Retinal pigment epithelial cell (primary cell): ENCODE data around the gene ASAP3.

Experiments
- DNase-seq: peaks from one replicate; pipeline ENCODE4 v3.0.0-alpha.2; 2010; ENCODE audit warnings: low read depth
- H3K4me3 ChIP-seq: 2 replicates; pipeline ENCODE4 v1.5.1; 2011; ENCODE audit warnings: mild to moderate bottlenecking, low read length, control low read depth, moderate library complexity
- CTCF ChIP-seq: conservative IDR thresholded peaks from 2 replicates; pipeline ENCODE4 v1.5.1; 2011; ENCODE audit warnings: low read depth, low read length, control low read depth, inconsistent platforms

ASAP3 gene

DNA sequence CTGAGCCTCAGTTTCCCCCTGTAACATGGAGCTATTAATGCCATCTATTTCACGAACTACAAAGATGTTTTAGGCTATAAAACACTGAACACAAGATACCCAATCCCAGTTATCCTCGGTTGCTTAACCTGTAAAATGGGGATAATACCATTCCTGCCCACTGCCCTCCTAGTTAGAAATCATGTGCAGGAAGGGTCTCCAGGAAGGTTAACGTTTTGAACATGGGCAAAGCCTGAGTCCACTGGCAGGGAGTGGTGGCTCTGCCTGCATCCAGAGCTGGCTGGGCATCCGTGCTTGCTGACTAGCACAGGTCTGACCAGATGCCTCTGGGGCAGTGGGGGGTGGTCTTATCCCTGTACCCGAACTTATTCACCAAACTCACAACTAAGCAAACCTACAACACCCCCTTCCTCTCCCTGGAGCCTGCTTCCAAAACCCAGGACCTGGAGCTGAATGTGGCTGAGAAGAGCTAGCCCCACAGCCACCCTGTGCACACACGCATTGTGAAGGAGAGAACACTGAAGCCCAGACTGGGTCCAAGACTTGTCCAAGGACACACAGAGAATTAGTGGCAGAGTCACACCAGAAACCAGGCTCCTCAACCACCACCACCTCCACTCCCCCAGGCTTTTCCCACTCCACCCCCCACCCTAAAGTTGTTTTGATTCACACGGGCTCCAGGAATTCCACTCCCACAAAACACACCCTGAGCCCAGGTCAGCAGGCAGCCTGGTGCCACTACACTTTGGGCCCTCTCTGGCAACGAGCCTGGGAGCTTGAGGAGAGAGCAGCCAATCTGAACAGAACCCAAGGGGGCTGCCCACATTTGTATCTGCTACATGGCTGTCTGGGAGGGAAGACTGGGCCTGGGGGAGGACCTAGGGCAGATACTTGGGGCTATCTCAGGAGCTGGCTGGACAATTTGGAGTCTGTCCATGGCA, 45.4 kb upstream of the ASAP3 start:
- TF ChIP-seq CTCF: no peak
- H3K4me3 ChIP-seq: peak overlapping the region; percentile 52
- DNase-seq: no peak

GRCh38 chr1:23528250-23528978, 44.4 kb upstream of the ASAP3 start:
- DNase-seq: peak; percentile 53
- no peak overlapping the region for H3K4me3 ChIP-seq
- no peak for TF ChIP-seq CTCF

DNA sequence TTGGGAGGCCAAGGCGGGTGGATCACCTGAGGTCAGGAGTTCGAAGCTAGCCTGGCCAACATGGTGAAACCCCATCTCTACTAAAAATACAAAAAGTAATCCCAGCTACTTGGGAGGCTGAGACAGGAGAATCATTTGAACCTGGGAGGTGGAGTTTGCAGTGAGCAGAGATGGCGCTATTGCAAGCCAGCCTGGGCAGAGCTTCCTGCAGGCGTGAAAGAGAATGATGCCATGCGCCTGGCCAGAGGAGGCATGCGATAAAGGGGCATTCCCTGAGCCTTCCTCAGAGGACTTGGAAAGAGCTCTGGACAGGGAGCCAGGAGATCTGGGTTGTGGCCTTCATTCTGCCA, 43.9 kb upstream of the ASAP3 start:
- TF ChIP-seq CTCF: no peak
- H3K4me3 ChIP-seq: no peak overlapping the region
- DNase-seq: no peak

GRCh38 chr1:23527366-23527765, 43.4 kb upstream of the ASAP3 start:
- no peak overlapping the region for H3K4me3 ChIP-seq
- no peak for TF ChIP-seq CTCF
- no peak for DNase-seq

DNA sequence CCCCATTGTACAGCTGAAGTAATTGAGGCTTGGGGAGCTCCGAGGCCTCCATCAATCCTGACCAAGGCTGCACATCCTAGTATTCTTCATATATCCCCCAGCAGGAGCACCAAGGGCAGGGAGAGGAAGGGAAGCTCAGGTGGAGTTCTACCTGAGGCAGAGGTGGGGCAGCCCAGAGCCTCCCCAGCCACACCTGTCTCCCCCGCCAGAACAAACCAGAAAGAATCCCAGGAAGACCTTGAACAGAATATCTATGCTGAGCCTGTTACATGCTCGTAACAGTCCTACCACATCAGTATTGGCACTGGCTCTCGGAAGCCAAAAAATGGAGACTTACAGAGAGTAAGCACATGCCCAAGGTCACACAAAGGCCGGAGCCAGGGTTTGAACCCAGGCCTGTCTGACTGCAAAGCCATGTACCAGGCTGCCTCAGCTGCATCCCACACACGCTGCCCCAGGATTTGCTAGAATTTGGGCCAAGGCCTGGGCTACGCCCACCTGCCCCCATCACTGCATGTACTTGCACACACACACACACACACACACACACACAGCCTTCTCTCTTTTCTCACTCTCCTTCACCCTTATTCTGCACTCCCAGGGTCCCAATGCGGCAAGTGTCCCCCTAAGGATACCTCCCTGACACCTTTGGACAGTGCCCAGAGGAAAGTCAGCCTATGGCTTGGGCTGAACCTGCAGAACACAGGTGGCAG, 42.5 kb upstream of the ASAP3 start:
- no peak for DNase-seq
- TF ChIP-seq CTCF: no peak

GRCh38 chr1:23525558-23526250, 41.7 kb upstream of the ASAP3 start:
- TF ChIP-seq CTCF: no peak
- DNase-seq: no peak
- no peak overlapping the region for H3K4me3 ChIP-seq

More for the DNA sequence above, 42.5 kb upstream of the ASAP3 start:
- no peak overlapping the region for H3K4me3 ChIP-seq
